MM.1S (cell line): ENCODE results near the gene CHST11.

Source experiments
- DNase-seq: peaks from one replicate; pipeline ENCODE4 v3.0.0-alpha.2; 2015
- H2AFZ ChIP-seq: fragments of 300-600 bp; sonication (generic); 2 replicates; pipeline ENCODE4 v1.6.0; 2016; ENCODE audit warnings: antibody characterized with exemption, low read length
- H3F3A ChIP-seq: fragments of 300-600 bp; sonication (generic); 2 replicates; pipeline ENCODE4 v1.6.1; 2016; ENCODE audit warnings: mild to moderate bottlenecking, antibody characterized with exemption, low read length, moderate library complexity, mixed read lengths; ENCODE audit not compliant: insufficient read depth
- H3K27ac ChIP-seq: fragments of 300-600 bp; sonication (generic); 2 replicates; pipeline ENCODE4 v1.5.1; 2016; ENCODE audit warnings: mild to moderate bottlenecking, low read length
- H3K27me3 ChIP-seq: fragments of 300-600 bp; sonication (generic); replicated peaks from 2 replicates; pipeline ENCODE4 v1.6.0; 2016; ENCODE audit warnings: low read length; ENCODE audit not compliant: insufficient read depth
- H3K36me3 ChIP-seq: fragments of 300-600 bp; sonication (generic); replicated peaks from 2 replicates; pipeline ENCODE4 v1.6.1; 2016; ENCODE audit warnings: mild to moderate bottlenecking, low read length, mixed read lengths; ENCODE audit not compliant: insufficient read depth
- H3K4me1 ChIP-seq: fragments of 300-600 bp; sonication (generic); 2 replicates; pipeline ENCODE4 v1.6.1; 2016; ENCODE audit warnings: low read length, mixed read lengths
- H3K4me2 ChIP-seq: fragments of 300-600 bp; sonication (generic); 2 replicates; pipeline ENCODE4 v1.6.0; 2016; ENCODE audit warnings: low read depth, low read length
- H3K4me3 ChIP-seq: fragments of 300-600 bp; sonication (generic); 2 replicates; pipeline ENCODE4 v1.5.1; 2016; ENCODE audit warnings: low read length, mixed read lengths
- H3K79me2 ChIP-seq: fragments of 300-600 bp; sonication (generic); 2 replicates; pipeline ENCODE4 v1.6.1; 2016; ENCODE audit warnings: mixed run types, low read length, mixed read lengths
- H3K9ac ChIP-seq: fragments of 300-600 bp; sonication (generic); 2 replicates; pipeline ENCODE4 v1.6.1; 2016; ENCODE audit warnings: low read length, mixed read lengths
- H3K9me2 ChIP-seq: fragments of 300-600 bp; sonication (generic); replicated peaks from 2 replicates; pipeline ENCODE4 v1.6.1; 2016; ENCODE audit warnings: mild to moderate bottlenecking, low read length, mixed read lengths; ENCODE audit not compliant: insufficient read depth
- H3K9me3 ChIP-seq: fragments of 300-600 bp; sonication (generic); replicated peaks from 2 replicates; pipeline ENCODE4 v1.6.1; 2016; ENCODE audit warnings: mild to moderate bottlenecking, low read length, mixed read lengths; ENCODE audit not compliant: insufficient read depth
- H4K20me1 ChIP-seq: fragments of 300-600 bp; sonication (generic); 2 replicates; pipeline ENCODE4 v1.6.1; 2016; ENCODE audit warnings: mild to moderate bottlenecking, low read length, moderate library complexity, mixed read lengths; ENCODE audit not compliant: insufficient read depth
- CTCF ChIP-seq: fragments of 300-600 bp; sonication (generic); IDR thresholded peaks from 2 replicates; pipeline ENCODE4 v1.5.1; 2016; ENCODE audit warnings: antibody characterized with exemption, low read length, mixed read lengths
- EZH2 ChIP-seq: fragments of 300-600 bp; sonication (generic); optimal IDR thresholded peaks from 2 replicates; pipeline ENCODE3; 2017; ENCODE audit warnings: low read depth, mild to moderate bottlenecking, antibody characterized with exemption, low read length, mixed read lengths
- EZH2phosphoT487 ChIP-seq: fragments of 300-600 bp; sonication (generic); IDR thresholded peaks from 2 replicates; pipeline ENCODE4 v1.6.1; 2018; ENCODE audit warnings: antibody characterized with exemption, low read length

CHST11 gene

GRCh38 chr12:104517880-104518279 lies 61.1 kb downstream of the CHST11 start:
- peaks cover 82% of the 10 kb centered on the region for H3K79me2 ChIP-seq

GRCh38 chr12:104519190-104520019 lies 62.7 kb downstream of the CHST11 start:
- Histone ChIP-seq H4K20me1 (no peaks in the 10 kb centered on the region), H3K9ac (no peak overlapping the region), H3F3A (no peaks in the 10 kb centered on the region), H3K27ac (no peak overlapping the region), H3K4me2 (no peak overlapping the region), H3K79me2 (peaks cover 88% of the 10 kb centered on the region), H3K27me3 (no peaks in the 10 kb centered on the region), H3K4me1 (peaks cover 17% of the 10 kb centered on the region), H3K9me3 (no peaks in the 10 kb centered on the region), H3K4me3 (no peak overlapping the region), H2AFZ (no peak overlapping the region), H3K36me3 (no peaks in the 10 kb centered on the region), H3K9me2 (no peaks in the 10 kb centered on the region)
- TF ChIP-seq CTCF = no peak
- DNase-seq = no peak

More at GRCh38 chr12:104517880-104518279, 61.1 kb downstream of the CHST11 start:
- Histone ChIP-seq H3K9ac (no peak overlapping the region), H3K4me3 (no peak overlapping the region), H3K9me3 (no peaks in the 10 kb centered on the region), H4K20me1 (no peaks in the 10 kb centered on the region), H3K36me3 (no peaks in the 10 kb centered on the region), H3K27ac (no peak overlapping the region), H3K4me2 (no peak overlapping the region), H2AFZ (no peak overlapping the region), H3K4me1 (peaks cover 3% of the 10 kb centered on the region), H3F3A (no peaks in the 10 kb centered on the region), H3K27me3 (no peaks in the 10 kb centered on the region), H3K9me2 (no peaks in the 10 kb centered on the region)
- DNase-seq = no peak
- TF ChIP-seq EZH2 (no peak), EZH2phosphoT487 (no peak), CTCF (no peak)

GRCh38 chr12:104520242-104520900 lies 63.6 kb downstream of the CHST11 start:
- Histone ChIP-seq H3K27ac (no peak overlapping the region), H2AFZ (no peak overlapping the region), H3K4me2 (no peak overlapping the region)

More at GRCh38 chr12:104520242-104520900, 63.6 kb downstream of the CHST11 start:
- H3K9me3 ChIP-seq = no peaks in the 10 kb centered on the region
- H3K36me3 ChIP-seq = no peaks in the 10 kb centered on the region
- no peak overlapping the region for H3K9ac ChIP-seq
- no peaks in the 10 kb centered on the region for H3K9me2 ChIP-seq
- H3K27me3 ChIP-seq = no peaks in the 10 kb centered on the region
- H3K4me1 ChIP-seq = peaks cover 17% of the 10 kb centered on the region
- TF ChIP-seq EZH2phosphoT487 (no peak), EZH2 (no peak), CTCF (no peak)
- H3F3A ChIP-seq = no peaks in the 10 kb centered on the region
- H3K79me2 ChIP-seq = peaks cover 87% of the 10 kb centered on the region
- H4K20me1 ChIP-seq = no peaks in the 10 kb centered on the region
- no peak for DNase-seq
- no peak overlapping the region for H3K4me3 ChIP-seq
